ENCODE measurements around the gene RAP1A.

- TF ChIP-seq POLR2A (IDR thresholded peaks at IDR 0.05), result no peak
- TF ChIP-seq, protein P1, sequence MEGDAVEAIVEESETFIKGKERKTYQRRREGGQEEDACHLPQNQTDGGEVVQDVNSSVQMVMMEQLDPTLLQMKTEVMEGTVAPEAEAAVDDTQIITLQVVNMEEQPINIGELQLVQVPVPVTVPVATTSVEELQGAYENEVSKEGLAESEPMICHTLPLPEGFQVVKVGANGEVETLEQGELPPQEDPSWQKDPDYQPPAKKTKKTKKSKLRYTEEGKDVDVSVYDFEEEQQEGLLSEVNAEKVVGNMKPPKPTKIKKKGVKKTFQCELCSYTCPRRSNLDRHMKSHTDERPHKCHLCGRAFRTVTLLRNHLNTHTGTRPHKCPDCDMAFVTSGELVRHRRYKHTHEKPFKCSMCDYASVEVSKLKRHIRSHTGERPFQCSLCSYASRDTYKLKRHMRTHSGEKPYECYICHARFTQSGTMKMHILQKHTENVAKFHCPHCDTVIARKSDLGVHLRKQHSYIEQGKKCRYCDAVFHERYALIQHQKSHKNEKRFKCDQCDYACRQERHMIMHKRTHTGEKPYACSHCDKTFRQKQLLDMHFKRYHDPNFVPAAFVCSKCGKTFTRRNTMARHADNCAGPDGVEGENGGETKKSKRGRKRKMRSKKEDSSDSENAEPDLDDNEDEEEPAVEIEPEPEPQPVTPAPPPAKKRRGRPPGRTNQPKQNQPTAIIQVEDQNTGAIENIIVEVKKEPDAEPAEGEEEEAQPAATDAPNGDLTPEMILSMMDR (IDR thresholded peaks at IDR 0.05), result no peak
Observed at GRCh38 chr1:111624382-111624781, 4.8 kb downstream of the RAP1A start.

Measured in testis (tissue), 2 donors.